T-helper 2 cell treated with Interferon-gamma antibody and Interleukin-4, amounts not matched to agents 100 ng/mL and 5 ng/mL, for 36 hours (primary cell): ENCODE data around the gene DCK. TPM values are rescaled to one million over a fixed set of nuclear protein-coding genes. Genes with fewer than 3 reads are reported as not detected.
"Not testable (repeated sequence)": the region's sequence is repeated elsewhere in the genome, so short reads cannot be mapped to it uniquely, and the experiment has no call there.

Experiments used
- intact Hi-C: fragments of 100-400 bp; cut with micrococcal nuclease; formaldehyde crosslinking; loops from one replicate; pipeline ENCODE4 v1.15.1; 2023
- total RNA-seq: library from RNA; stranded (reverse); gene quantifications from 2 replicates; pipeline ENCODE4 v1.2.3, GENCODE V29; 2022

DCK gene
- total RNA-seq, 1 donor from 2014 or later = 70.8 TPM

DNA sequence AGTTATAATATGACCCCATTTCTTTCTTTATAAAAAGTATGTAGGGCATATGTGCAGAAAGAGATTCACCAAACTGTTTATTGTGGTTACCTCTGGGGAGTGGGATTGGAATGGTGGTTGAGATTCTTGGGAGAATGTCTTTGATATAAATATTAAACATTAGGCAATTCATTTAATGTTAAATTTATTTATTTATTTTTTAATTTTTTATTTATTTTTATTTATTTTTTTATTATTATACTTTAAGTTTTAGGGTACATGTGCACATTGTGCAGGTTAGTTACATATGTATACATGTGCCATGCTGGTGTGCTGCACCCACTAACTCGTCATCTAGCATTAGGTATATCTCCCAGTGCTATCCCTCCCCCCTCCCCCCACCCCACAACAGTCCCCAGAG, 60.2 kb downstream of the DCK start:
- intact Hi-C loops = not testable (repeated sequence)

DNA sequence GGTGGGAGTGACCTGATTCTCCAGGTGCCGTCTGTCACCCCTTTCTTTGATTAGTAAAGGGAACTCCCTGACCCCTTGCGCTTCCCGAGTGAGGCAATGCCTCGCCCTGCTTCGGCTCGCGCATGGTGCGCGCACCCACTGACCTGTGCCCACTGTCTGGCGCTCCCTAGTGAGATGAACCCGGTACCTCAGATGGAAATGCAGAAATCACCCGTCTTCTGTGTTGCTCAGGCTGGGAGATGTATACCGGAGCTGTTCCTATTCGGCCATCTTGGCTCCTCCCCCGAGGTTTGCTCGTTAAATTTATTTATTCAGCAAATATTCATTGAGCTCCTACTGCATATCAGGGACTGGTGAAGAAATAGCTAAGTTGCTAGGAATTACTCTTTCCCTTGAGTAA, 66.1 kb downstream of the DCK start:
- intact Hi-C loops = not testable (repeated sequence)

DNA sequence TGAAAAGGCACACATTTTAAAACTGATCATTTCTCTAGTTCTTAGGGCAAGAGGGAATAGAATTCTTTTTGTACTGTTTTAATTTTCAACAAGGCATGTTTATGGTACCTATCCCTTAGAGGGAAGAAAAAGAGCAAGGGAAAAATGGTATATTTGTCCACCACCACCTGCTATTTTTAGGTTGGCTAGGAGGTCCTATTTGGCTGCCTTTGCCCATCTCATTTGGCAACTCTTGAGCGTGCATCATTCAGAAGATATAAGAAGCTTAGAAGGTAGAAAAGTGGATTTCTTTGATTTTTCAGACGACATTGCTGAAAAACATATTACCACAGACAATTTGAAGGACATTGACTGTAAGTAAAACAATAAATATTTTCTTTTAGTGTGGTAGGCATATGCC, 69.0 kb downstream of the DCK start:
- intact Hi-C loops = no loop called here

DNA sequence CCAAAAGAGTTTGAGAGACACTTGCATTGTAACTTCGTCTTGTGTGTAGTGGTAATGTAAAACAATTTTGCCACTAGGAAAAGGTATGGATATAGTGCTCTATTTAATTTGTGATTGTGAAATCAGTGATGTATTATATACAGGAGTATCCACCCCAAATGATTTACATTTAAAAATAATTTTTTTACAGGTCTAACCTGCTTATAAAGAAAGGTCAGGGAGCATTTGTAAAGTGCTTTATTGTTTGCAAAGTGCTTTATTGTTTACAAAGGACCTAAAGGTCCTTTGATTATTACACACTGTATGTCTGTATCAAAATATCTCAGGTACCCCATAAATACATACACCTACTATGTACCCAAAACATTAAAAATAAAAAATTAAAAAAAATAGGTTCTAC, 70.3 kb downstream of the DCK start:
- intact Hi-C loops = no loop called here

DNA sequence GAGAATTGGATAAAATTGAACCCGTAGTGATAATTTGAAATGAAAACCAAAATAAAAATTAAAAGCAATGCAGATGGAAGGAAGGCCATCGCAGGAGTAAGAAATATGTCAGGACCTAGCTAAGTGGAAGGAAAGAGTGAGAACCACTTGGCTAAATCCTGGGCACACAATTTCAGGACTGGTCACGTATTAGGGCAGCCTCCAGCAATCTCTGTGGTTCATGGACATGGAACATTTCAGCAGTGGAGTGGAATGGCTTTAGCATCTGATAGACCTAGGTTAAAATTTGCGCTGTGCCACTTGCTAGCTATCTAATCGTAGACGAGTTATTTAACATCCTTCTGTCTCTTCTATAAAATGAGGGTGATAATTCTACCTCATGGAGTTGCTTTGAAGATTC, 71.1 kb downstream of the DCK start:
- intact Hi-C loops = no loop called here

DNA sequence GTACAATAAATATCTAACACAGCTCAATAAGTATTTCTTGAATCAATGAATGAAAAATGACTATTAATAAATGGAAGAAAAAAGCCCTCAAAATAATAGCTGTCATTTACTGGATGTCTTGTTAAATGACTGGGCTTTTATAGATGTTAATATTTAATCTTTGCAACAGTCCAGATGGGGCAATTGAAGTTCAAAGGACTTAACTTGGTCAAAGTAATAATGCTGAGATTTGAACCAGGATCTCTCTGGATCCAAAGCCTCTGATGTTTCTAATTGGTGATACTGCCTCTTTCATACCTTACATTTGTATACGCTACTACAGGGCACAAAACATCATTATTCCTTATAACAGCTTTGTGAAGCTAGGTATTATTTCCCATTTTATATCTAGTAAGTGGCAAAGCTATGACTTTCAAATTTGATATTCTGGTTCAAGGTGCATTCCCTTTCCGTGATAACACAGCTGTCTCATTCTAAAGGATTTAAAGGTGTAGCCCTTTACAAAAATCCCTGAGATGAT, 72.6 kb downstream of the DCK start:
- intact Hi-C loops = no loop called here

DNA sequence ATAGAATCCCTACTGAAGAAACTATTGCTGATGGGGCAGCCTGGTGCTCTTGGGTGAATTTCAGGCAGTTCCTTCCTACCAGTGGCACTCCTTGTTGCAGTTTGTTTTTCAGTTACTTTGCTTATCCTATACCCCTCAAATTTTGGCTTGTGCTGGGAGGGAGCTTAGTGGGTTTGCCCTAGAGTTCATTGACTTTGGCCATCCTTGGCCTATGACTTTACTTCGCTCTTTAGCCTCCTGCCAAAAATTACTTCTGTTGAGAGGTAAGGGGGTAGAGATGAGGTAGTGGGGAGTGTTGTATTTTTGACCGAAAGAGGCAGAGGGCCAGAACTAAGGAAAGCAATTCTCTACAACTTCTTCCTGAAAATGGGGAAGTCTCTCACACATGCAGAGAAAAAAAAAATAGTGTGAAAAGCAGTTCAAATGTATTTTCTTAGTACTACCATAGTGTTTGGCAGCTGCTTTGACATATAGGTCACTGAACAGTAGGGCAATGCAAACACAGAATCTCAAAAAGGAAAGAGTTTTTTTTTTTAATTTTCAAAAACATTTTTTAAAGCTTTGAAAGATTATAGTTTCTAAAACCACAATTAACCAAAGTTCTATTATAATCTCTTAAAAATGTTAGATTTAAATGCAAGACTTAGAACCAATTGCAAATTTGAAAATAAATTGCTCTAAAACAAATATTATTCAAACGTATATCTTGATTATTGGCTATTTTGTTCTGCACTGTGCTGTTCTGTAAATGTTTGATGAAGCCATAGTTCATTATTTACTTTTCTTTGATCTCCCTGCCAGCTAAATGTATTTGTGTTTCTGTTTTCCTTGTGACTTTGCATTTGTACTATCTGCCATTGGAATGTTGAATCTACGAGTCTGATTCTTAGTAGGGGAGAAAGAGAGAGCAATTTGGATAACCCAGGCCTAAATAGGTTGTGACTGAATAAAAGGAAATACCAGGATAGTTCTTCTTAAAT, 73.6 kb downstream of the DCK start:
- intact Hi-C loops = no loop called here

DNA sequence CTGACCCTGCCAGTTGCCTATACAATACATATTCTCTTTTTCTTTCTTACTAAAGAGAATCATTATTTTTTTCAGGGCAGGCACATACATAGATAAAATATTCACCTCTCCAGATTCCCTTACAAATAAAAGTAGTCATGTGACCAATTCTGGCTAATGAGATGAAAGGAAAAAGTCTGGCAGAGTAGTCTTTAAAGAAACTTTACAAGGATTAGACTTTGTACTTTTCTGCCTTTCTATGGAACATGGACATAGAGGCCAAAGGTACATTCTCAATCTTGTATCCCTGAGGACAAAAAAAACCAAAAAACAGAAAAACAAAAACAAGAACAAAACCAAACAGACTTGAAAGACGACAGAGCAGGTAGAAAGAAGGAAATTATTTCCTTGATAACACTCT, 75.6 kb downstream of the DCK start:
- intact Hi-C loops = no loop called here

DNA sequence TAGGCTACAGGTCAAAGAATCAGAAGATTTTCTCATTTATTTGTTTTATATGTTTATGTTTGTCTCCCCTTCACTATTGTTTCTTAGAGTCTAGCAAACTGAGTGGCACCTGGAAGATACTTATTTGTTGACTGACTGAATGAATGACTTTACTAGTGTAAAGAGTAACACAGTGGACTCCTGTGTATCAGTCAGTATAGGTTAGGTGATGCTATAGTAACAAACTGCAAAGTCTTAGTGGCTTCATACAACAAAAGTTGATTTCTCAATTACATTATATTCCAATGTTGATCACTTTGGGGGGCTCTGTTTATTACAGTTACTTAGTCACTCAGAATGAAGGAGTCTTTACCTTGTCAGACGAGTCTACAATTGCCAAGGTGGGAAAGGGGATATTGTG, 76.6 kb downstream of the DCK start:
- intact Hi-C loops = no loop called here

DNA sequence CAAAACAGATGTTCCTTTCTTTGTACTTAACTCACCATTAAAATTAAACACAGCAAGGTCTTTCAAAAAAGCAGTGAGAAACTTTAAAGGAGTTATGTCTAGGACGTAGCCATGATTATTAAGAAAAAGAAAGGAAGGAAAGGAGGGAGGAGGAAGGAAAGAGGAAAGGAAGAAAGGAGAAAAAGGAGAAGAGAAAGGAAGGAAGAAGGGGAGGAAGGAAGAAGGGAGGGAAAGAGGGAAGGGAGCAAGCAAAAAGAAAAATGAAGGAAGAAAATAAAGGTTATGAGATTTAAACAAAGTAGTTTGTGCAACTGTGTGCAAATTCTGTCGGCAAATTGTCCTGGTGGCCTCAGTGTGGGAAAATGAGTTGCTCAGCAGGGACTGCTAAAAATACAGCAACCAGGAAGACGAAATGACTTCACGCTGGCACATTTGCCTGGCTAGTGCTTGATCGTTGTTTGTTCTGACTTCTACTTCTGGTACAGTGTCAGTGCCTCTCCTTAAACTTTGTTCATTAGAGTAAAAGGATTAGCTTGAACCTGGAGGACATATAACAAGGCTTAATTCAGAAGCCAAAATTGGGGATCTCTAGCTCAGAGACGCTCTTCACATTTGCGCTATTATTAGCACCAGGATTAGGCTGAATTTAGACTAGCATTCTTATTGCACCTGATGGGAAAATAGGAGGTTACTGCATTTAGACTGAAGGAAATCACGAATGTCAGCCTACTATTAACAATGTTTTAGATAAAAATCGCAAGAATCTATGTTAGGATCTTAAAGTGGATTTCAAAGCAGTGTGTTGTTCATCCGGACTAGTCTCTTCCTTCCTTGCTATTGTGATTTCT, 81.2 kb downstream of the DCK start:
- intact Hi-C loops = no loop called here

Other genes starting within 250 kb of the DCK start
- gene GRSF1, start 153.8 kb upstream of the DCK start, total RNA-seq = 71.0 and 71.7 TPM in 2 replicates
- 15.8 and 16.1 TPM in 2 replicates for gene MOB1B, start 91.3 kb upstream of the DCK start, total RNA-seq